Stimulated activated CD8-positive, alpha-beta memory T cell treated with anti-CD3 and anti-CD28 coated beads, Interleukin-4, amount 100 ng/mL, for 48 hours (primary cell): Measurements from ENCODE around the gene MEG3.
"Not testable (repeated sequence)": the region's sequence is repeated elsewhere in the genome, so short reads cannot be mapped to it uniquely, and the experiment has no call there.

Source experiments
- DNase-seq: peaks from one replicate; pipeline ENCODE4 v3.0.0-alpha.2; 2020

Gene MEG3

GRCh38 chr14:100789460-100790417, 36.2 kb upstream of the MEG3 start:
- no peak for DNase-seq

- DNase-seq: no peak
Measured at GRCh38 chr14:100790502-100791347, 35.2 kb upstream of the MEG3 start.

- DNase-seq: no peak
Measured at GRCh38 chr14:100791348-100791735, 34.6 kb upstream of the MEG3 start.

GRCh38 chr14:100791995-100792394, 33.9 kb upstream of the MEG3 start:
- no peak for DNase-seq

GRCh38 chr14:100796946-100797345, 29.0 kb upstream of the MEG3 start:
- no peak for DNase-seq

- no peak for DNase-seq
Measured at GRCh38 chr14:100800041-100800440, 25.9 kb upstream of the MEG3 start.

GRCh38 chr14:100801433-100801832, 24.5 kb upstream of the MEG3 start:
- not testable (repeated sequence) for DNase-seq

- DNase-seq: no peak
Measured at GRCh38 chr14:100802179-100802578, 23.7 kb upstream of the MEG3 start.

GRCh38 chr14:100802766-100803165, 23.2 kb upstream of the MEG3 start:
- no peak for DNase-seq

- DNase-seq: no peak
Measured at GRCh38 chr14:100803226-100803625, 22.7 kb upstream of the MEG3 start.

GRCh38 chr14:100803676-100804075, 22.2 kb upstream of the MEG3 start:
- no peak for DNase-seq

GRCh38 chr14:100804138-100804537, 21.8 kb upstream of the MEG3 start:
- no peak for DNase-seq

GRCh38 chr14:100804558-100805309, 21.2 kb upstream of the MEG3 start:
- DNase-seq: no peak

GRCh38 chr14:100806386-100806785, 19.5 kb upstream of the MEG3 start:
- DNase-seq: no peak

- DNase-seq: no peak
Measured at GRCh38 chr14:100807496-100807895, 18.4 kb upstream of the MEG3 start.

- no peak for DNase-seq
Measured at GRCh38 chr14:100807979-100808734, 17.8 kb upstream of the MEG3 start.

GRCh38 chr14:100810435-100810834, 15.5 kb upstream of the MEG3 start:
- DNase-seq: no peak

GRCh38 chr14:100810861-100811461, 15.0 kb upstream of the MEG3 start:
- no peak for DNase-seq

- DNase-seq: no peak
Measured at GRCh38 chr14:100813291-100813690, 12.6 kb upstream of the MEG3 start.

- DNase-seq: no peak
Measured at GRCh38 chr14:100815478-100816285, 10.2 kb upstream of the MEG3 start.
